Endothelial cell of umbilical vein (primary cell): ENCODE data around the gene ACD. TPM values are rescaled to one million over a fixed set of nuclear protein-coding genes. Genes with fewer than 3 reads are reported as not detected.

Experiments used
- Bru-seq: library from RNA; stranded (reverse); fragments of 400-500 nt; gene quantifications from one replicate; lab custom pipeline; 2021; lab: Mats Ljungman, UMichigan
- BruChase-seq, 2 experiments: library from RNA; stranded (reverse); fragments of 400-500 nt; gene quantifications; one replicate each; lab custom pipeline; 2021; lab: Mats Ljungman, UMichigan
- BruUV-seq: library from RNA; stranded (reverse); fragments of 400-500 nt; replicated peaks from 2 replicates; lab custom pipeline; 2021; lab: Mats Ljungman, UMichigan
- CTCF ChIA-PET: fragments of 300-600, 350-600 bp; sonication (Branson Sonifier 250); formaldehyde crosslinking; loops from one replicate; lab custom pipeline; 2021; ENCODE audit warnings: antibody characterized with exemption, inconsistent platforms; lab: Charles Lee
- POLR2A ChIA-PET: fragments of 300-600, 350-600 bp; sonication (Branson Sonifier 250); formaldehyde crosslinking; loops from one replicate; lab custom pipeline; 2021; ENCODE audit warnings: antibody characterized with exemption, inconsistent platforms; lab: Charles Lee
- DNase-seq: peaks from one replicate; pipeline ENCODE4 v3.0.0-alpha.2; 2011; ENCODE audit warnings: low read depth, low spot score
- FAIRE-seq: peaks from 2 replicates; lab custom pipeline; 2011; peaks lifted over from hg19 to GRCh38; lab: Jason Lieb, UNC
- H2AFZ ChIP-seq: 2 replicates; pipeline ENCODE4 v1.6.0; 2012; ENCODE audit warnings: low read depth, low read length, control low read depth, inconsistent platforms
- H3K27ac ChIP-seq: 2 replicates; pipeline ENCODE4 v1.5.1; 2011; ENCODE audit warnings: low read depth, mild to moderate bottlenecking, control low read depth, low read length, moderate library complexity; ENCODE audit not compliant: insufficient read depth
- H3K27me3 ChIP-seq, 2 experiments: 2 replicates each; pipeline versions ENCODE4 v1.6.0 to v1.6.1; 2011; ENCODE audit warnings: low read length in 2 of 2, mixed read lengths in 1 of 2; ENCODE audit not compliant: control insufficient read depth in 2 of 2, insufficient read depth in 2 of 2
- H3K36me3 ChIP-seq, 2 experiments: 2 replicates in 1 of 2; 3 replicates in 1 of 2; pipeline ENCODE4 v1.5.1; 2011; ENCODE audit warnings: low read length in 2 of 2, mild to moderate bottlenecking in 1 of 2, moderate library complexity in 1 of 2; ENCODE audit not compliant: control insufficient read depth in 2 of 2, insufficient read depth in 2 of 2; ENCODE audit errors: extremely low read depth in 1 of 2
- H3K4me1 ChIP-seq: 3 replicates; pipeline ENCODE4 v1.5.1; 2011; ENCODE audit warnings: mild to moderate bottlenecking, low read length; ENCODE audit not compliant: control insufficient read depth, insufficient read depth; ENCODE audit errors: extremely low read depth
- H3K4me2 ChIP-seq: 2 replicates; pipeline ENCODE4 v1.6.1; 2011; ENCODE audit warnings: low read length, control low read depth, mixed read lengths; ENCODE audit not compliant: insufficient read depth
- H3K4me3 ChIP-seq, 3 experiments: fragments of 200-600 bp in 1 of 3; sonication (generic), shearing (Covaris generic) in 1 of 3; replicated peaks in 1 of 3; 2 replicates each; pipeline ENCODE4 v1.5.1; 2011 to 2016; ENCODE audit warnings: control low read depth in 3 of 3, low read length in 3 of 3, mild to moderate bottlenecking in 2 of 3, inconsistent platforms in 1 of 3, low read depth in 1 of 3, moderate library complexity in 1 of 3; ENCODE audit not compliant: insufficient read depth in 1 of 3
- H3K79me2 ChIP-seq: 2 replicates; pipeline ENCODE4 v1.6.0; 2012; ENCODE audit warnings: low read length, inconsistent platforms; ENCODE audit not compliant: control insufficient read depth, insufficient read depth
- H3K9ac ChIP-seq: replicated peaks from 2 replicates; pipeline ENCODE3; 2011; ENCODE audit warnings: low read length, control low read depth; ENCODE audit not compliant: insufficient read depth; ENCODE audit errors: extremely low read depth
- H3K9me1 ChIP-seq: replicated peaks from 3 replicates; pipeline ENCODE4 v1.6.0; 2011; ENCODE audit warnings: mild to moderate bottlenecking, low read length; ENCODE audit not compliant: control insufficient read depth, insufficient read depth; ENCODE audit errors: extremely low read depth
- H3K9me3 ChIP-seq: replicated peaks from 2 replicates; pipeline ENCODE4 v1.5.1; 2012; ENCODE audit warnings: low read length, inconsistent platforms; ENCODE audit not compliant: control insufficient read depth, insufficient read depth
- H4K20me1 ChIP-seq: replicated peaks from 2 replicates; pipeline ENCODE3; 2011; ENCODE audit warnings: mild to moderate bottlenecking, low read length; ENCODE audit not compliant: control insufficient read depth, insufficient read depth; ENCODE audit errors: extremely low read depth
- CTCF ChIP-seq, 2 donors: IDR thresholded peaks; 1 replicate in 1 of 2; 2 replicates in 1 of 2; pipeline ENCODE4 v1.5.1; 2011; ENCODE audit warnings: low read length in 2 of 2, mild to moderate bottlenecking in 2 of 2, moderate library complexity in 2 of 2, control low read depth in 1 of 2, inconsistent platforms in 1 of 2, low read depth in 1 of 2; ENCODE audit not compliant: insufficient read depth in 1 of 2; ENCODE audit errors: extremely low read depth in 1 of 2
- EZH2 ChIP-seq: IDR thresholded peaks from 2 replicates; pipeline ENCODE4 v1.6.1; 2012; ENCODE audit warnings: borderline replicate concordance, low read depth, mild to moderate bottlenecking, moderate library complexity, low read length, inconsistent platforms; ENCODE audit not compliant: severe bottlenecking
- FOS ChIP-seq: IDR thresholded peaks from 2 replicates; pipeline ENCODE4 v1.6.1; 2011; ENCODE audit warnings: mild to moderate bottlenecking, low read length, moderate library complexity, borderline replicate concordance; ENCODE audit not compliant: insufficient read depth
- GATA2 ChIP-seq: IDR thresholded peaks from 2 replicates; pipeline ENCODE4 v1.7.0; 2011; ENCODE audit warnings: low read depth, mild to moderate bottlenecking, moderate library complexity, mixed read lengths, low read length; ENCODE audit not compliant: insufficient read length, insufficient read depth
- JUN ChIP-seq: IDR thresholded peaks from 2 replicates; pipeline ENCODE4 v1.6.1; 2011; ENCODE audit warnings: borderline replicate concordance, low read depth; ENCODE audit not compliant: insufficient read length, insufficient read depth
- MAX ChIP-seq: IDR thresholded peaks from 2 replicates; pipeline ENCODE4 v1.6.1; 2011; ENCODE audit not compliant: insufficient read depth, insufficient read length
- MYC ChIP-seq: IDR thresholded peaks from one replicate; pipeline ENCODE4 v1.6.1; 2011; ENCODE audit warnings: mild to moderate bottlenecking, low read depth, low read length
- POLR2A ChIP-seq: IDR thresholded peaks from 2 replicates; pipeline ENCODE4 v1.6.1; 2012; ENCODE audit warnings: low read depth, mild to moderate bottlenecking, control low read depth, low read length
- POLR2AphosphoS5 ChIP-seq: IDR thresholded peaks from 2 replicates; pipeline ENCODE4 v1.6.1; 2012; ENCODE audit warnings: low read depth, mild to moderate bottlenecking, control low read depth, low read length, moderate library complexity; ENCODE audit not compliant: insufficient read depth
- dilution Hi-C: fragments of 300-500 bp; cut with MboI; formaldehyde crosslinking; loops from one replicate; pipeline ENCODE4 v1.15.0; 2019; ENCODE audit warnings: low sequenced_read_pairs; ENCODE audit not compliant: extremely low pct_ligation_motif_present
- intact Hi-C: fragments of 100-400 bp; cut with micrococcal nuclease; formaldehyde crosslinking; loops from one replicate; pipeline ENCODE4 v1.10.0; 2022
- long read RNA-seq: library from polyadenylated mRNA; stranded (forward); transcript quantifications from one replicate; pipeline ENCODE4 v2.0.0, GENCODE V29; 2021
- polyA minus RNA-seq, 3 experiments: library from RNA; depleted of rRNA, polyadenylated mRNA; stranded (reverse); fragments of >200 nt; gene quantifications; 1 replicate in 1 of 3; 2 replicates in 2 of 3; pipeline ENCODE4 v1.2.3, GENCODE V29; 2011
- polyA plus RNA-seq, 4 experiments: library from polyadenylated mRNA; depleted of rRNA in 3 of 4; stranded (reverse) in 3 of 4; unstranded in 1 of 4; fragments of >200 nt; gene quantifications; 2 replicates each; pipeline versions ENCODE4 v1.2.1 to v1.2.3, GENCODE V29; 2011 to 2012; ENCODE audit warnings: missing spikeins in 1 of 4
- total RNA-seq: library from RNA; stranded (reverse); gene quantifications from 2 replicates; pipeline ENCODE4 v1.2.3, GENCODE V29; 2021

Gene ACD
- total RNA-seq (24.4 and 26.9 TPM in 2 replicates), polyA plus RNA-seq (36.0 and 45.1 TPM in 2 replicates), polyA minus RNA-seq (10.5 and 14.6 TPM in 2 replicates), Bru-seq, nascent RNA (percentile 47 among the genes with signal in this experiment), BruChase-seq, experiment 1, labeled RNA remaining after a 6-hour chase (percentile 66 among the genes with signal in this experiment), BruChase-seq, experiment 2, labeled RNA remaining after a 2-hour chase (percentile 57 among the genes with signal in this experiment)
- polyA plus RNA-seq (2011; cell fraction: cytosol; rRNA removed): 27.1 and 27.9 TPM in 2 replicates
- polyA plus RNA-seq (2011; cell fraction: nucleus; rRNA removed): 40.4 and 46.8 TPM in 2 replicates
- 23.9 and 26.7 TPM in 2 replicates for polyA plus RNA-seq (2012)
- 29.0 TPM for polyA minus RNA-seq (2011; cell fraction: cytosol; rRNA and poly(A)+ RNA removed)
- 9.6 and 9.9 TPM in 2 replicates for polyA minus RNA-seq (2011; cell fraction: nucleus; rRNA and poly(A)+ RNA removed)
- long read RNA-seq, transcript ACD-214 (12 exons, 2,065 nt): major isoform, 73 of 107 reads
- long read RNA-seq, partial matches to known transcripts: 9 of 107 reads
- long read RNA-seq, other reads (novel, unspliced or antisense): 23 of 107 reads

GRCh38 chr16:67659675-67660563 is at the start of gene ACD:
Gene ACD (minus strand): TSS chr16:67660260. CDS start chr16:67660220, 40 bp downstream.
- H3K9me1 ChIP-seq: no peaks in the 10 kb centered on the region

GRCh38 chr16:67709050-67709449 is 49.0 kb upstream of the ACD start:
- no peak overlapping the region for H3K9ac ChIP-seq
- H3K4me2 ChIP-seq: no peak overlapping the region
- TF ChIP-seq FOS: no peak
- TF ChIP-seq MAX: no peak
- no peak for TF ChIP-seq POLR2A
- TF ChIP-seq MYC: no peak
- TF ChIP-seq CTCF (IDR thresholded peaks at IDR 0.05; ENCODE audit: extremely low read depth in 1 of 2, insufficient read depth in 1 of 2, low read depth in 1 of 2, low read length in 2 of 2): no peak
- TF ChIP-seq EZH2: no peak
- TF ChIP-seq POLR2AphosphoS5: no peak
- no peak for TF ChIP-seq GATA2
- no peak for TF ChIP-seq JUN
- ChIA-PET CTCF (interaction anchor here (0.8 to 1.0 kb wide), 2 partner anchors 10 to 26 kb away, joined by 3 to 4 read pairs; partner anchors contain the start of gene GFOD2), POLR2A (no interaction called here)
- H3K27me3 ChIP-seq: no peaks in the 10 kb centered on the region
- BruUV-seq: no TSS peak
- H3K4me1 ChIP-seq: no peaks in the 10 kb centered on the region
- H3K9me1 ChIP-seq: no peaks in the 10 kb centered on the region
- no peaks in the 10 kb centered on the region for H3K36me3 ChIP-seq
- peaks cover 7% of the 10 kb centered on the region for H4K20me1 ChIP-seq
- intact Hi-C loops: no loop called here
- no peak overlapping the region for H2AFZ ChIP-seq
- H3K4me3 ChIP-seq: no peak overlapping the region
- H3K27ac ChIP-seq: no peak overlapping the region
- dilution Hi-C loops: no loop called here
- DNase-seq (no peak), FAIRE-seq (no peak)
- no peaks in the 10 kb centered on the region for H3K9me3 ChIP-seq
- H3K79me2 ChIP-seq: peaks cover 79% of the 10 kb centered on the region

More at GRCh38 chr16:67659675-67660563, at the start of gene ACD:
- TF ChIP-seq EZH2 (no peak), POLR2A (peak; percentile 79), POLR2AphosphoS5 (peak; percentile 79)
- Histone ChIP-seq H3K9ac (peak within 1 kb of the TSS; percentile 51), H3K9me3 (no peaks in the 10 kb centered on the region), H3K27me3 (no peaks in the 10 kb centered on the region), H3K4me1 (peaks cover 9% of the 10 kb centered on the region), H2AFZ (peak within 1 kb of the TSS; percentile 83), H3K27ac (peak within 1 kb of the TSS; percentile 44), H3K79me2 (no peaks in the 10 kb centered on the region), H4K20me1 (no peaks in the 10 kb centered on the region), H3K4me2 (peak within 1 kb of the TSS; percentile 75), H3K4me3 (peak within 1 kb of the TSS; percentile 32 to 70 (median 64)), H3K36me3 (peaks cover 0 to 6% of the 10 kb centered on the region in 2 experiments)
- no peak for FAIRE-seq
- POLR2A ChIA-PET: interaction anchor here (0.6 to 1.5 kb wide), 3 partner anchors 112 to 651 kb away, joined by 3 read pairs; partner anchors contain the start of genes PRMT7 and SLC7A6OS
- intact Hi-C loops: loop anchor here (1.0 to 2.0 kb wide), 2 partner anchors 98 to 121 kb away; partner anchors contain the start of gene CTCF
- dilution Hi-C loops: no loop called here
- BruUV-seq: no TSS peak
- DNase-seq: peak; percentile 92
- CTCF ChIA-PET: interaction anchor here (0.6 to 2.1 kb wide), 17 partner anchors 9 to 282 kb away, joined by 3 to 31 read pairs (median 5); partner anchors contain the start of genes CARMIL2 and CTCF
